ENCODE results near the gene SORL1-AS1.

SORL1-AS1 gene

GRCh38 chr11:121474680-121475079, 21.9 kb upstream of the SORL1-AS1 start:
- DNase-seq (ENCODE audit: low spot score), result no peak

- DNase-seq (ENCODE audit: low spot score), result no peak
Observed at GRCh38 chr11:121473064-121473777, 20.5 kb upstream of the SORL1-AS1 start.

DNA sequence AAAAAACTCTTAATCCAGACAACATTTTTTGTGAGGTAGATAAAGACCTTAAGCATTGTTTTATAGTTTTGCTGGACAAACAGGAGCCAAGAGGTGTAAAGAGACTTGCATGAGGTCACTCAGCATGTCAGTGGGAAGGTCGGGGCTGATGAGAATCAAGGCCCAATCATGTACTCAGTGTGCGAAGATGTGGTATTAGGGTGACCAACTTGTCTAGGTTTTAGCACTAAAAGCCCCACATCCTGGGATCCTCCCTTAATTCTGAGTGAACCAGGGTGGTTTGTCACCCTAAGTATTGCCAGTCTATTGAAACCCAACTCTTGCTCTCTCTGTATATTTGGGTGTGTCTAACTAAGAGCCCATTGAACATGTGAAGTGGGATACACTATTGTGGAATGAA, 19.5 kb upstream of the SORL1-AS1 start:
- DNase-seq (ENCODE audit: low spot score), result no peak

- DNase-seq (ENCODE audit: low spot score), result no peak
Observed at GRCh38 chr11:121471167-121471566, 18.4 kb upstream of the SORL1-AS1 start.

DNA sequence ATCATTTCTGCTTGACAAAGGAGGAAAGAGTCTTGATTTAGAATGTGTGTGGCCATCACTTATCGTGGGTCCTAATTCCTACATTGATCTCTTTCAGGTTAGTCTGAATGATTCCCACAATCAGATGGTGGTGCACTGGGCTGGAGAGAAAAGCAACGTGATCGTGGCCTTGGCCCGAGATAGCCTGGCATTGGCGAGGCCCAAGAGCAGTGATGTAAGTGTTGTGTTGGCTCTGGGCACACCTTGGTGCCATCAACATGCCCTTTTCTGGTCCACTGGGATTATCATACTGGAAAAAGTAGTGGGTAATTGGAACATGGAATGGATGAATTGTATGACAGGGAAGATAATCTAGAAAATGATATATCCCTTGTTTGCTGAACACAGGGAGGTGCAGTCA, 17.1 kb upstream of the SORL1-AS1 start:
- DNase-seq (ENCODE audit: low spot score), result no peak

- DNase-seq (ENCODE audit: low spot score), result no peak
Observed at GRCh38 chr11:121467965-121468364, 15.2 kb upstream of the SORL1-AS1 start.

GRCh38 chr11:121467471-121467870, 14.7 kb upstream of the SORL1-AS1 start:
- DNase-seq (ENCODE audit: low spot score), result no peak

GRCh38 chr11:121466063-121466794, 13.5 kb upstream of the SORL1-AS1 start:
- peak; percentile 87 for DNase-seq (ENCODE audit: low spot score)

GRCh38 chr11:121465709-121466062, 12.9 kb upstream of the SORL1-AS1 start:
- DNase-seq (ENCODE audit: low spot score), result no peak

DNA sequence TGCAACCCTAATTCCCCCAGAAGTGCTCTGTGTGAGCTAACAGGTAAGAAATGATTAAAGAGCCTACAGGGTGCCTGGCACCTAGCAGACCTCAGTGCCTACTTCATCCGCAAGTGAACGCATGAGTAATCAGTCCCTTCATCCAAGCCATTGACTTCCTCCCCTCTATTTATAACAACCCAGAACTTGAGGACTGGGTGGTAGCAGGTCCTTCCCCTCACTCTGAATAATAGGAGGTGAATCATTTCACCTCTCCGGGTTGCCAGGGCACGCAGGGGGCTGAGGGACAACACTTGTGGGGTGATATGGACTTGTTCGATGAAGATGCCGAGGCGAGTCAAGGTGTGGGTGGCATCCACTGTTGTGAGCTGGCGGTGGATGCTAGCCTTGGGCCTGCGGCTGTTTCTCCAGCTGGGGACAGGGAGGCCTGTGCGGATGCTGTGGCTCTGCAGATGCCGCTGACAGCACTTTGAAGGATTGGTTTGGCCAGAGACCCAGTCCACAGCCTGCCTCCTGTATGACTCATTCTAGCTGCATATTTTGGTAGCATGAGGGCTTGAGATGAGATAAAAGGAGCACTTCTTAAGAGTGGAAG, 11.7 kb upstream of the SORL1-AS1 start:
- peak; percentile 62 for DNase-seq (ENCODE audit: low spot score)

DNA sequence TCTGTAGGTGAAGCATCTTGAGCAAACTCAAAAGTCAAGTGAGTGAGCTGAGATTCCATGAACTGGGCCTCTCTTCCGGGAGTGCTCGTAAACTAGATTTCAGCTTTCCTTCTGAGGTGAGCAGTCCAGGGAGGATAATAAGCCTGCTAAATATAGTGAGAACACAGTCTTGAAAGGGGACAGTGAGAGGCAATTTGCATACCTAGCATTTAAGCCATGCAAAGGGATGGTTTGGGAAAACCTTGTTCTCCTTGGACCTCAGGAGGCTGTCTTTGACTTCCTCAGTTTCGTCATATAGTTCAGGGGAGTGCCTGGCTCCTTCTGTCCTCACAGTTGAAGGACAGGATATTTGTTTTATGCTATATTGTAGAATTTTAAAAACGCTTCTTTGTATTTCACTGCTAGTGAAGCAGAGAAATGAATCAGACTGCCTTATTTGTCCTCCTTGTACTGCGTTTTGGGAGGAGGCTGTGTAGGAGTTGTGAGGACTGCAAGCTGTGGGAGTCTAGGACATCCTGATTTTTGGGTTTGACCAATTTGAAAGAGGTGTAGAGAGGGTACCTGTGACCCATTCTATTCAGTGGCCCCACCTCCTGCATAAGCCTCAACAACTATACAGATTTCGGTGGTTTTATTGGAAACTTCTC, 11.0 kb upstream of the SORL1-AS1 start:
- DNase-seq (ENCODE audit: low spot score), result no peak

- no peak for DNase-seq (ENCODE audit: low spot score)
Observed at GRCh38 chr11:121461843-121462242, 9.1 kb upstream of the SORL1-AS1 start.

DNA sequence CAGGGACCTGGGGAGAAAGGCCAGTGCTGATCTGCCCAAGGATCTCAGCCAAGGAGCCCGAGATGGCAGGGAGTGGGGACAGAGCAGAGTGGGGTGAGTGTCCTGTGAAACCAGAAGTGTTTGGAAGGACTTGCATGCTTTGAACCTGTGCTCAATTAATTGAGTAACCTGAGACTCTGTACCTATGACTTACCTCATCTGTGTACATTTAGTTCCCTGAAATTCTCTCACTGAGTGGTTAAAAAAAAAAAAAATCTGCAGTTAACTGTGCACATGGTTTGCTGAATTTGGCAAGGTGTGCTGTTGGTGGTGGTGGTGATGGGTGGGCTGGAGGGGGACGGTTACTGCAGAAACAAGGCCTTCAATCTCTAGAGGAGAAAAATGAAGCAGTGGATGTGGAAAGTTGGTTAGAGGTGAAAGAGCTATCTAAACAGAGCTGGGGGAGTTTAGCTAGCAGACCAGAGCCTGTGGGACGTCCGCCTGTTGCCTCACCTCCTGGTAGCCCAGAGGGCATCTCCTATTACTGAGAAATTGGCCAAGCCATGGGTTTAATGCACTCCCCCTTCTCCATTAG, 8.3 kb upstream of the SORL1-AS1 start:
- no peak for DNase-seq (ENCODE audit: low spot score)

- DNase-seq (ENCODE audit: low spot score), result no peak
Observed at GRCh38 chr11:121459413-121460017, 6.7 kb upstream of the SORL1-AS1 start.

- DNase-seq (ENCODE audit: low spot score), result no peak
Observed at GRCh38 chr11:121458551-121458950, 5.8 kb upstream of the SORL1-AS1 start.

DNA sequence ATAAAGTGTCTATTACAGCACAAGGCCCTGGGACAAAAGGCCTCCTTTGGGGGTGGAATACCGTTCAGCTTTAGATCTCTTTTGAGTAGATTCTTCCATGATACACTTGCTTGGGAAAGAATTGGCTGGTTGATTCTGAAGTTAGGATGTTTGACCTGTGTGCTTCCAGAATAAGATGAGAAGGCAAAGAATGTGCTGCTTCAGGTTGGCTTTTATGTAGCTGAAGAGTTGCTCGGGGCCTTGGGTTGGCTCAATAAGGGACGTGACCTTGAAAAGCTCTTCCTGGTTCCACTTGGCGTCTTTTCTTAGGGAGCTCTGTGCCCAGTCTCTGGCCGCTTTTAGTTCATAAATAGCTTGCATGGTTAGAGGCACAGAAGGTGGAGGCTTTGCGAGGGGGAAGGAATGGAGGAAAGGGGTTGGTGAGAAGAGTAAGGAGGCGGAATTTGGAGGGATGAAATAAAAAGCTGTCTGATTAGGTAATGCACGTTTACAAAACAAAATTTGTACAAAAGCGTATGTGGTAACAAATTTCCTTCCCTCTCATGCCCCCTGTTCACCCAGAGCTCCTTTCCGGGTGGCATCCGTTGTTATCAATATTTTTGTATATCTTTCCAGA, 4.2 kb upstream of the SORL1-AS1 start:
- no peak for DNase-seq (ENCODE audit: low spot score)

- DNase-seq (ENCODE audit: low spot score), result no peak
Observed at GRCh38 chr11:121456151-121456550, 3.4 kb upstream of the SORL1-AS1 start.

- no peak for DNase-seq (ENCODE audit: low spot score)
Observed at GRCh38 chr11:121455115-121455514, 2.3 kb upstream of the SORL1-AS1 start.

- DNase-seq (ENCODE audit: low spot score), result no peak
Observed at GRCh38 chr11:121453589-121454299, 977 bp upstream of the SORL1-AS1 start.

DNA sequence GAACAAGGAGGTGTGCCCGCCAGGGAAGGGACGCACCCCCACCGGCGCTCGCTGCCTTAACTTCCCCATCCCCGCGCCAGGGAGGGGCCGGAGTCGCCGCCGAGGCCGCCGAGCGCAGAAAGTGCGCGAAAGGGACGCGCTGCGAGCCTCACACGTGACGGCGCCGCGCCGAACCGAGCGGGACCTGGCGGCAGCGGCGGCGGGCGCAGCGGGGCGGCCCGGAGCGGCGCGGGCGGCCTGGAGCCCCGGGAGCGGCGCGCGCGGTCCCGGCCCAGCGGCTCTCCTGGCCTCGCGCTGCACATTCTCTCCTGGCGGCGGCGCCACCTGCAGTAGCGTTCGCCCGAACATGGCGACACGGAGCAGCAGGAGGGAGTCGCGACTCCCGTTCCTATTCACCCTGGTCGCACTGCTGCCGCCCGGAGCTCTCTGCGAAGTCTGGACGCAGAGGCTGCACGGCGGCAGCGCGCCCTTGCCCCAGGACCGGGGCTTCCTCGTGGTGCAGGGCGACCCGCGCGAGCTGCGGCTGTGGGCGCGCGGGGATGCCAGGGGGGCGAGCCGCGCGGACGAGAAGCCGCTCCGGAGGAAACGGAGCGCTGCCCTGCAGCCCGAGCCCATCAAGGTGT, 670 bp downstream of the SORL1-AS1 start, which contains the start of gene SORL1:
Gene SORL1 (plus strand): TSS at position 329 of the 623 bp plus-strand sequence. CDS start 18 bp downstream, at position 347.
- DNase-seq (ENCODE audit: low spot score), result no peak
